ENCODE measurements around the gene VPS4B. TPM values are rescaled to one million over a fixed set of nuclear protein-coding genes. Genes with fewer than 3 reads are reported as not detected.

Gene VPS4B
- total and polyA plus RNA-seq, 2 donors (not counting 3 experiments of a cell fraction or from before 2014, with no cell fraction given): 10.5 to 54.7 TPM

- H2AFZ ChIP-seq (ENCODE audit: low read depth, low read length): no peak overlapping the region
- no peaks in the 10 kb centered on the region for H3K27me3 ChIP-seq (ENCODE audit: control insufficient read depth in 2 of 2, insufficient read depth in 2 of 2, low read length in 2 of 2)
- intact Hi-C loops (cut with micrococcal nuclease) (no loop called here), dilution Hi-C loops (cut with MboI; ENCODE audit: extremely low pct_ligation_motif_present, low sequenced_read_pairs) (no loop called here)
- no TSS peak for BruUV-seq (replicated peaks)
- ChIA-PET CTCF (no interaction called here), POLR2A (no interaction called here)
- FAIRE-seq (no peak), DNase-seq (ENCODE audit: low read depth, low spot score) (no peak)
- H3K9ac ChIP-seq (replicated peaks; ENCODE audit: extremely low read depth, insufficient read depth, low read length): no peak overlapping the region
- no peak overlapping the region for H3K4me3 ChIP-seq (replicated peaks in 1 of 3; ENCODE audit: insufficient read depth in 1 of 3, low read depth in 1 of 3, low read length in 3 of 3)
- H3K27ac ChIP-seq (ENCODE audit: insufficient read depth, low read depth, low read length): no peak overlapping the region
- H3K79me2 ChIP-seq (ENCODE audit: control insufficient read depth, insufficient read depth, low read length): no peaks in the 10 kb centered on the region
- no peak for TF ChIP-seq EZH2 (IDR thresholded peaks at IDR 0.05; ENCODE audit: borderline replicate concordance, low read depth, low read length, severe bottlenecking)
- no peak for TF ChIP-seq POLR2A (IDR thresholded peaks at IDR 0.05; ENCODE audit: low read depth, low read length)
- TF ChIP-seq FOS (IDR thresholded peaks at IDR 0.05; ENCODE audit: borderline replicate concordance, insufficient read depth, low read length): no peak
- TF ChIP-seq POLR2AphosphoS5 (IDR thresholded peaks at IDR 0.05; ENCODE audit: insufficient read depth, low read depth, low read length): no peak
- no peak for TF ChIP-seq MYC (IDR thresholded peaks at IDR 0.05; ENCODE audit: low read depth, low read length)
- TF ChIP-seq JUN (IDR thresholded peaks at IDR 0.05; ENCODE audit: borderline replicate concordance, insufficient read depth, insufficient read length, low read depth): no peak
- H3K36me3 ChIP-seq (ENCODE audit: control insufficient read depth in 2 of 2, extremely low read depth in 1 of 2, insufficient read depth in 2 of 2, low read length in 2 of 2): no peaks in the 10 kb centered on the region
- peaks cover 7% of the 10 kb centered on the region for H3K4me1 ChIP-seq (ENCODE audit: control insufficient read depth, extremely low read depth, insufficient read depth, low read length)
- no peaks in the 10 kb centered on the region for H3K9me1 ChIP-seq (replicated peaks; ENCODE audit: control insufficient read depth, extremely low read depth, insufficient read depth, low read length)
- H4K20me1 ChIP-seq (replicated peaks; ENCODE audit: control insufficient read depth, extremely low read depth, insufficient read depth, low read length): no peaks in the 10 kb centered on the region
- no peak overlapping the region for H3K4me2 ChIP-seq (ENCODE audit: insufficient read depth, low read length)
- H3K9me3 ChIP-seq (replicated peaks; ENCODE audit: control insufficient read depth, insufficient read depth, low read length): no peaks in the 10 kb centered on the region
Measured at GRCh38 chr18:63377275-63377980, 44.8 kb downstream of the VPS4B start.

DNA sequence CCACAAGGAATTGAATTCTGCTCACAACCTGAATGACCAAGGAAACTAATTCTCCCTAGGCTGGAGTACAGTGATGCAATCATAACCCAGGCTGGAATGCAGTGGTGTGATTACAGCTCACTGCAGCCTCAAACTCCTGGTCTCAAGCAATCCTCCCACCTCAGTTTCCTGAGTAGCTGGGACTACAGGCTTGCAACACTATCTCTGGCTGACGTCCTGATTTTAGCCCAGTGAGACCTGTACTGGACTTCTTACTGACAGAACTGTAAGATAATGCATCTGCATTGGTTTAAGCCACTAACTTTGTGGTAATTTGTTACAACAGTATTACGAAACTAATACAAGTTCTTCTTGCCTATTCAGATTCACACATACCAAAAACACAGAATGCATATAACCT, 45.7 kb downstream of the VPS4B start:
- intact Hi-C loops (cut with micrococcal nuclease) (no loop called here), dilution Hi-C loops (cut with MboI; ENCODE audit: extremely low pct_ligation_motif_present, low sequenced_read_pairs) (no loop called here)
- Histone ChIP-seq H3K27me3 (ENCODE audit: control insufficient read depth in 2 of 2, insufficient read depth in 2 of 2, low read length in 2 of 2) (no peaks in the 10 kb centered on the region), H3K27ac (ENCODE audit: insufficient read depth, low read depth, low read length) (no peak overlapping the region), H2AFZ (ENCODE audit: low read depth, low read length) (no peak overlapping the region), H3K9me3 (replicated peaks; ENCODE audit: control insufficient read depth, insufficient read depth, low read length) (no peaks in the 10 kb centered on the region), H4K20me1 (replicated peaks; ENCODE audit: control insufficient read depth, extremely low read depth, insufficient read depth, low read length) (no peaks in the 10 kb centered on the region), H3K9me1 (replicated peaks; ENCODE audit: control insufficient read depth, extremely low read depth, insufficient read depth, low read length) (no peaks in the 10 kb centered on the region), H3K9ac (replicated peaks; ENCODE audit: extremely low read depth, insufficient read depth, low read length) (no peak overlapping the region), H3K36me3 (ENCODE audit: control insufficient read depth in 2 of 2, extremely low read depth in 1 of 2, insufficient read depth in 2 of 2, low read length in 2 of 2) (no peaks in the 10 kb centered on the region), H3K4me3 (replicated peaks in 1 of 3; ENCODE audit: insufficient read depth in 1 of 3, low read depth in 1 of 3, low read length in 3 of 3) (no peak overlapping the region), H3K4me2 (ENCODE audit: insufficient read depth, low read length) (no peak overlapping the region), H3K79me2 (ENCODE audit: control insufficient read depth, insufficient read depth, low read length) (no peaks in the 10 kb centered on the region), H3K4me1 (ENCODE audit: control insufficient read depth, extremely low read depth, insufficient read depth, low read length) (peaks cover 7% of the 10 kb centered on the region)
- no TSS peak for BruUV-seq (replicated peaks)
- DNase-seq (ENCODE audit: low read depth, low spot score) (no peak), FAIRE-seq (no peak)
- TF ChIP-seq POLR2AphosphoS5 (IDR thresholded peaks at IDR 0.05; ENCODE audit: insufficient read depth, low read depth, low read length) (no peak), POLR2A (IDR thresholded peaks at IDR 0.05; ENCODE audit: low read depth, low read length) (no peak), JUN (IDR thresholded peaks at IDR 0.05; ENCODE audit: borderline replicate concordance, insufficient read depth, insufficient read length, low read depth) (no peak), EZH2 (IDR thresholded peaks at IDR 0.05; ENCODE audit: borderline replicate concordance, low read depth, low read length, severe bottlenecking) (no peak), GATA2 (IDR thresholded peaks at IDR 0.05; ENCODE audit: insufficient read depth, insufficient read length, low read depth, low read length) (no peak), FOS (IDR thresholded peaks at IDR 0.05; ENCODE audit: borderline replicate concordance, insufficient read depth, low read length) (no peak), MYC (IDR thresholded peaks at IDR 0.05; ENCODE audit: low read depth, low read length) (no peak)
- TF ChIP-seq, protein P1, sequence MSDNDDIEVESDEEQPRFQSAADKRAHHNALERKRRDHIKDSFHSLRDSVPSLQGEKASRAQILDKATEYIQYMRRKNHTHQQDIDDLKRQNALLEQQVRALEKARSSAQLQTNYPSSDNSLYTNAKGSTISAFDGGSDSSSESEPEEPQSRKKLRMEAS (IDR thresholded peaks at IDR 0.05; ENCODE audit: insufficient read depth, insufficient read length): no peak
- TF ChIP-seq, protein P2, sequence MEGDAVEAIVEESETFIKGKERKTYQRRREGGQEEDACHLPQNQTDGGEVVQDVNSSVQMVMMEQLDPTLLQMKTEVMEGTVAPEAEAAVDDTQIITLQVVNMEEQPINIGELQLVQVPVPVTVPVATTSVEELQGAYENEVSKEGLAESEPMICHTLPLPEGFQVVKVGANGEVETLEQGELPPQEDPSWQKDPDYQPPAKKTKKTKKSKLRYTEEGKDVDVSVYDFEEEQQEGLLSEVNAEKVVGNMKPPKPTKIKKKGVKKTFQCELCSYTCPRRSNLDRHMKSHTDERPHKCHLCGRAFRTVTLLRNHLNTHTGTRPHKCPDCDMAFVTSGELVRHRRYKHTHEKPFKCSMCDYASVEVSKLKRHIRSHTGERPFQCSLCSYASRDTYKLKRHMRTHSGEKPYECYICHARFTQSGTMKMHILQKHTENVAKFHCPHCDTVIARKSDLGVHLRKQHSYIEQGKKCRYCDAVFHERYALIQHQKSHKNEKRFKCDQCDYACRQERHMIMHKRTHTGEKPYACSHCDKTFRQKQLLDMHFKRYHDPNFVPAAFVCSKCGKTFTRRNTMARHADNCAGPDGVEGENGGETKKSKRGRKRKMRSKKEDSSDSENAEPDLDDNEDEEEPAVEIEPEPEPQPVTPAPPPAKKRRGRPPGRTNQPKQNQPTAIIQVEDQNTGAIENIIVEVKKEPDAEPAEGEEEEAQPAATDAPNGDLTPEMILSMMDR (IDR thresholded peaks at IDR 0.05; ENCODE audit: extremely low read depth in 1 of 2, insufficient read depth in 1 of 2, low read depth in 1 of 2, low read length in 2 of 2): no peak
- CTCF ChIA-PET: no interaction called here
- POLR2A ChIA-PET: no interaction called here
